Measurements from ENCODE around the gene UFSP2.

The UFSP2 gene

GRCh38 chr4:185429660-185430059 is 3.9 kb upstream of the UFSP2 start:
- TF ChIP-seq CTCF (IDR thresholded peaks at IDR 0.05; ENCODE audit: low read depth, low read length): no peak
- no peak overlapping the region for H3K4me3 ChIP-seq (ENCODE audit: low read depth, low read length)

GRCh38 chr4:185426960-185427688 is 1.4 kb upstream of the UFSP2 start:
- no peak for TF ChIP-seq CTCF (IDR thresholded peaks at IDR 0.05; ENCODE audit: low read depth, low read length)
- no peak overlapping the region for H3K4me3 ChIP-seq (ENCODE audit: low read depth, low read length)

GRCh38 chr4:185424905-185425646 is 688 bp downstream of the UFSP2 start:
- peak overlapping the region; percentile 91 for H3K4me3 ChIP-seq (ENCODE audit: low read depth, low read length)
- no peak for TF ChIP-seq CTCF (IDR thresholded peaks at IDR 0.05; ENCODE audit: low read depth, low read length)

- no peak for TF ChIP-seq CTCF (IDR thresholded peaks at IDR 0.05; ENCODE audit: low read depth, low read length)
Measured at GRCh38 chr4:185421366-185422124, 4.2 kb downstream of the UFSP2 start.

GRCh38 chr4:185416955-185417354 is 8.8 kb downstream of the UFSP2 start:
- no peak overlapping the region for H3K4me3 ChIP-seq (ENCODE audit: low read depth, low read length)
- no peak for TF ChIP-seq CTCF (IDR thresholded peaks at IDR 0.05; ENCODE audit: low read depth, low read length)

More at GRCh38 chr4:185421366-185422124, 4.2 kb downstream of the UFSP2 start:
- H3K4me3 ChIP-seq (ENCODE audit: low read depth, low read length): no peak overlapping the region

GRCh38 chr4:185412412-185412811 is 13.4 kb downstream of the UFSP2 start:
- no peak for TF ChIP-seq CTCF (IDR thresholded peaks at IDR 0.05; ENCODE audit: low read depth, low read length)
- H3K4me3 ChIP-seq (ENCODE audit: low read depth, low read length): no peak overlapping the region
